Activated naive CD8-positive, alpha-beta T cell treated with anti-CD3 and anti-CD28 coated beads, Interleukin-2, amount 50 U/mL, for 24 hours (primary cell): ENCODE measurements around the gene GKAP1.
A peak's percentile ranks its signal among the peaks of the same experiment; 100 is the strongest.
"Not testable (repeated sequence)": the region's sequence is repeated elsewhere in the genome, so short reads cannot be mapped to it uniquely, and the experiment has no call there.

Experiments used
- ATAC-seq: fragments of 150-1000 bp; cut with Tn5 transposase; one replicate; pipeline ENCODE4 v1.10.0; 2021
- DNase-seq: peaks from one replicate; pipeline ENCODE4 v3.0.0; 2021
- H3K27ac Mint-ChIP-seq: one replicate; pipeline ENCODE4 v1.8.0; 2021; ENCODE audit warnings: mild to moderate bottlenecking, mixed read lengths
- H3K27me3 Mint-ChIP-seq: one replicate; pipeline ENCODE4 v1.8.0; 2021; ENCODE audit warnings: mixed read lengths
- H3K36me3 Mint-ChIP-seq: one replicate; pipeline ENCODE4 v1.8.0; 2021; ENCODE audit warnings: low read depth, mixed read lengths
- H3K4me1 Mint-ChIP-seq: one replicate; pipeline ENCODE4 v1.8.0; 2021; ENCODE audit warnings: mixed read lengths
- H3K4me3 Mint-ChIP-seq: one replicate; pipeline ENCODE4 v1.8.0; 2021; ENCODE audit warnings: mild to moderate bottlenecking, moderate library complexity, mixed read lengths
- H3K9me3 Mint-ChIP-seq: one replicate; pipeline ENCODE4 v1.8.0; 2021; ENCODE audit warnings: mixed read lengths

GKAP1 gene

DNA sequence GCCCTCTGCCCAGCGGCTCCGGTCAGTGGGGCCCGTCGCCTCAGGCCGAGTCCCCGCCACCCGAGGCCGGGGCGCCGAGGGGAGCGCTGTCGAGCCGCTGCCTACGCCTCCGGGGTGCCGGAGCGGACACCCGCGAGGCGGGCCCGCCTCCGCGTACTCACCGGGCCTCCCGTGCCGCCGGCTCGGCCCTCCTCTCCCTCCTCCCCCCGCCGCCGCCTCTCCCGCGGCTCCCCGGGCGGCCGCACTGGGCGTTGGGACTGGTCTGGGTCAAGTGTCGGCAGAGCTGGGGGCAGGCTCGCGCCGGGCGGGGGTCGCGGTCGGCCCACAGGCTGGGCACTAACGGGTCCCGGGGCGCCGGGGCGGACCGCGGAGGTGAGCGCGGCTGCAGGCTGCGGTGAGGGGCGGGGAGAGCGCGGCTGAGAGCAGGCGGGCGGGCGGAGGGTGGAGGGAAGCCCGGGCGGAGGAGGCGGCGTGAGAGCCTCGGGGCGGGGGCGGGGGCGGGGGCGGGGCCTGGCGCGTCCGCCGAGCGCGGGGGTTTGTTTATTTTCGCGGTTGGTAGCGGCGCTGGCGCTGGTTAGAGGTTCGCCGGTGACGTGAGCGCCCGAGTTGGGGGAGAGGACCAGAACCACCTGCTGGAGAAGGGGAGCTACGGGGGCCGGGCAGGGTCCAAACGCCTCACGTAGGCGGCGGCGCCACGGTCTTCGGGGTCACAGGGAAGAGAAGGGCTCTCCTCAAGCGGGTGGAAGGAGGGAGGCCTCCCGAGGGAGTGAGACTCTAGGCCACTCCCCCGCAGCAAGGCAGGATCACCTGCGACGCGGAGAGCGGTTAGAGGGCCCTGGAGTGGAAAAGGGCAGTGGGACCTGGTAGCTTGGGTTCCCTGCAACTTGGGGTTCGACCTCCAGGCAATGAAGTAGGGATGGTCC is at the start of gene GKAP1:
GKAP1 (minus strand) TSS at position 414 of the 923 bp plus-strand sequence. CDS start 11,252 bp downstream, outside the sequence.
- not testable (repeated sequence) for H3K27me3 Mint-ChIP-seq, H3K9me3 Mint-ChIP-seq, H3K36me3 Mint-ChIP-seq, H3K4me1 Mint-ChIP-seq
- DNase-seq (peak; percentile 69), ATAC-seq (peak; percentile 74)
- Mint-ChIP-seq H3K27ac (peak within 1 kb of the TSS; percentile 72), H3K4me3 (peak within 1 kb of the TSS; percentile 81)

GRCh38 chr9:83849895-83850294 is 32.3 kb upstream of the GKAP1 start:
- H3K27ac Mint-ChIP-seq, H3K4me1 Mint-ChIP-seq, H3K27me3 Mint-ChIP-seq, H3K9me3 Mint-ChIP-seq, H3K4me3 Mint-ChIP-seq, H3K36me3 Mint-ChIP-seq, DNase-seq, ATAC-seq: not testable (repeated sequence)

DNA sequence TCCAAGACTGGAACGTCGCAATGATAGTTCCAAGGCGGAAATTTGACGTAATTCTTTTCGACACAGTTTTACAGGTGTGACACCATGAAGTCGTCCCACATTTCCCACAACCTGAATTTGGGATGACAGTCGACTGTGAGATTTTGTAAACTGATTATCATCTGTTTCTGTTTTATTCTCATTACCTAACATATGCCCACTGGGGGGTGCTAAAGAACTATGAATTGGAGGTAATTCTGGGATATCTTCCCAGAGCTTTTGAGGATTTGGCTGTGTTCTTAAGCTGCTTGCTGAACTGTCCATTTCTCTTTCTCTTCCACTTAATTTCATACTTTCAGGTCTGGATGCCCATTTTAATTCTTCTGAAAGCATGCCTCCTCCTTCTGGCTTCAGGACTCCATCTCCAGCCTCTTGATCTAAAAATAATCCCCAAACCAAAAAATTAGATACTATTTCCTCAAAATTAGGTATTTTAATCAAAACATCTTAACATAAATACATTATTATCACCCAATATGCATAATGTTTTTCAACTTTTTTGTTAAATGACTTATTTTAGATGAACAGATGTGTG is 19.6 kb upstream of the GKAP1 start:
- not testable (repeated sequence) for H3K4me1 Mint-ChIP-seq, H3K27me3 Mint-ChIP-seq, H3K4me3 Mint-ChIP-seq, H3K36me3 Mint-ChIP-seq, H3K27ac Mint-ChIP-seq, DNase-seq, H3K9me3 Mint-ChIP-seq, ATAC-seq

DNA sequence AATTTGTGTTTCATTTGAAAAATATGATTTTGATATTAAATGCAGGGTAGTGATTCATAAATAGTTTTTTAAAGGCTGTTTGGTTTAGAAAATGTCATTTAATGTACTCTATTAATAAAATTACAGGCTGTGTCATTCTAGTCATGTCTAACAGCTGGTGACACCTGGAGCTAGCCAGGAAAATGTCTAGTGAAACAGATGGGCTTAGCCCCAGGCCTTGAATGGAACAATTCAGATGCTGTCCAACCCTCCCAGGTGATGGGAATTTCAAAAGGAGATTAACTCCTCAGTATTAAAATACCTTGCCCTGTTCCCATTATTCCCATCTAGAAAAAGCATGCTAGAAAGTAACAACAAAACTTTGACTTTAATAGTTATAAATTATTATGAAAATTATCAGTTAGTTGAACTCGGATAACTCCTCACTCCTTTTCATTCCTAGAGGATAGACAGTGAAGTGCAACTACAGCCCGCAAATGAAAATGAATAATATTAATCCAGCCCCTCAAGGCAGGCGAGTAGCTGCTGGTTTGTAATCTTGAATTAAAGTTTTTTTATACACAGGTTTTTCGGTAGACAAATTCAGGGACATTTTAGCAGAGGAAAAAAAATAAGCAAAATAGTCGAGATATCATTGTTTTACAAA is 13.0 kb upstream of the GKAP1 start:
- not testable (repeated sequence) for H3K27ac Mint-ChIP-seq, H3K27me3 Mint-ChIP-seq, H3K4me1 Mint-ChIP-seq, H3K36me3 Mint-ChIP-seq, ATAC-seq, DNase-seq, H3K4me3 Mint-ChIP-seq, H3K9me3 Mint-ChIP-seq

DNA sequence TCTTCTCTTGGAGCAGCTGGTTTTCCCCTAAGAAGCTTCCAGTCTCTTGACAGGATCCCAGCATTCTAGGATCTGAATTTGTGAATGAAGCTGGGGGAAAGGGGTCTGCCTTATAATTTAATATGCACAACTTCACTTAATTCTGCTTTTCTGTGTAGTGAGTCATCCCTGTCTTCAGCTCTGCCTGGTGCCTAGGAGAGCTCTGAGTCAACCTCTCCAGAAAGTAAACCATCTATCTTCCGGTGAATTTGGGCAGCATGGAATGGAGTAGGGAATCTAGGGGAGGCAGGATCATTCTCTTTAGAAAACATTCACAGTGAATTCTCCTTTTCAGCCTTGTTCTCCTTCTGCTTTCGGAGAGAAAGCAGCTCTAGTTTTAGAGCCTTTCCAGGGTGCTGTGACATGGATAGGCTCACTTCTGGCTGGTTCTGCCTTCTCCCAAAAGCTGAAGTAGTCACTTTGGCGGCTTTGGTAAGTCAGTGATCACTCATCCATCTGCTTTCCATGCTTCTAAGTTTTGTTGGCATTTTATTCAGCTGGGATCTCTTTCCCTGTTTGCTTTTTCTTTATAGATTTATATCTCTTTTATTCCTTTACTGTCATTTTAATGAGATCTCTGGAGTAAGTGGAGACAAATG is 7.5 kb upstream of the GKAP1 start:
- not testable (repeated sequence) for H3K27me3 Mint-ChIP-seq, H3K27ac Mint-ChIP-seq, DNase-seq, H3K4me1 Mint-ChIP-seq, H3K36me3 Mint-ChIP-seq, H3K4me3 Mint-ChIP-seq, H3K9me3 Mint-ChIP-seq
- peak; percentile 54 for ATAC-seq

GRCh38 chr9:83817011-83817355 is 586 bp downstream of the GKAP1 start:
- H3K27me3 Mint-ChIP-seq, H3K4me1 Mint-ChIP-seq, H3K9me3 Mint-ChIP-seq, H3K36me3 Mint-ChIP-seq, ATAC-seq: not testable (repeated sequence)
- H3K27ac Mint-ChIP-seq: peak overlapping the region; percentile 72
- peak overlapping the region; percentile 81 for H3K4me3 Mint-ChIP-seq
- DNase-seq: peak; percentile 40

GRCh38 chr9:83815120-83815519 is 2.4 kb downstream of the GKAP1 start:
- H3K9me3 Mint-ChIP-seq, H3K27me3 Mint-ChIP-seq, H3K4me3 Mint-ChIP-seq, ATAC-seq, H3K36me3 Mint-ChIP-seq, DNase-seq, H3K27ac Mint-ChIP-seq, H3K4me1 Mint-ChIP-seq: not testable (repeated sequence)

GRCh38 chr9:83809213-83809612 is 8.4 kb downstream of the GKAP1 start:
- not testable (repeated sequence) for ATAC-seq, H3K9me3 Mint-ChIP-seq, H3K4me1 Mint-ChIP-seq, DNase-seq, H3K36me3 Mint-ChIP-seq, H3K4me3 Mint-ChIP-seq, H3K27ac Mint-ChIP-seq, H3K27me3 Mint-ChIP-seq

GRCh38 chr9:83804454-83804853 is 13.1 kb downstream of the GKAP1 start:
- not testable (repeated sequence) for H3K4me1 Mint-ChIP-seq, H3K27me3 Mint-ChIP-seq, ATAC-seq, H3K27ac Mint-ChIP-seq, H3K4me3 Mint-ChIP-seq, DNase-seq, H3K36me3 Mint-ChIP-seq, H3K9me3 Mint-ChIP-seq

DNA sequence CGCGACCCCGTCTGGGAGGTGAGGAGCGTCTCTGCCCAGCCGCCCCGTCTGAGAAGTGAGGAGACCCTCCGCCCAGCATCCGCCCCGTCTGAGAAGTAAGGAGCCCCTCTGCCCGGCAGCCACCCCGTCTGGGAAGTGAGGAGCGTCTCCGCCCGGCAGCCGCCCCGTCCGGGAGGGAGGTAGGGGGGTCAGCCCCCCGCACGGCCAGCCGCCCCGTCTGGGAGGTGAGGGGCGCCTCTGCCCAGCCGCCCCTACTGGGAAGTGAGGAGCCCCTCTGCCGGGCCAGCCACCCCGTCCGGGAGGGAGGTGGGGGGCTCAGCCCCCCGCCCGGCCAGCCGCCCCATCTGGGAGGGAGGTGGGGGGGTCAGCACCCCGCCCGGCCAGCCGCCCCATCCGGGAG is 13.6 kb downstream of the GKAP1 start:
- H3K36me3 Mint-ChIP-seq, H3K9me3 Mint-ChIP-seq, H3K27ac Mint-ChIP-seq, H3K4me1 Mint-ChIP-seq, H3K4me3 Mint-ChIP-seq, ATAC-seq, DNase-seq, H3K27me3 Mint-ChIP-seq: not testable (repeated sequence)

GRCh38 chr9:83800236-83801033 is 17.1 kb downstream of the GKAP1 start:
- Mint-ChIP-seq H3K4me1 (no peaks in the 10 kb centered on the region), H3K9me3 (no peaks in the 10 kb centered on the region), H3K36me3 (peaks cover 5% of the 10 kb centered on the region), H3K27me3 (no peaks in the 10 kb centered on the region), H3K27ac (no peak overlapping the region), H3K4me3 (no peak overlapping the region)
- DNase-seq (no peak), ATAC-seq (no peak)

- H3K36me3 Mint-ChIP-seq: peaks cover 3% of the 10 kb centered on the region
- H3K9me3 Mint-ChIP-seq: no peaks in the 10 kb centered on the region
- H3K27ac Mint-ChIP-seq: no peak overlapping the region
- H3K4me1 Mint-ChIP-seq: no peaks in the 10 kb centered on the region
- H3K27me3 Mint-ChIP-seq: no peaks in the 10 kb centered on the region
- no peak overlapping the region for H3K4me3 Mint-ChIP-seq
- DNase-seq (no peak), ATAC-seq (no peak)
Observed at GRCh38 chr9:83794051-83794450, 23.5 kb downstream of the GKAP1 start.

DNA sequence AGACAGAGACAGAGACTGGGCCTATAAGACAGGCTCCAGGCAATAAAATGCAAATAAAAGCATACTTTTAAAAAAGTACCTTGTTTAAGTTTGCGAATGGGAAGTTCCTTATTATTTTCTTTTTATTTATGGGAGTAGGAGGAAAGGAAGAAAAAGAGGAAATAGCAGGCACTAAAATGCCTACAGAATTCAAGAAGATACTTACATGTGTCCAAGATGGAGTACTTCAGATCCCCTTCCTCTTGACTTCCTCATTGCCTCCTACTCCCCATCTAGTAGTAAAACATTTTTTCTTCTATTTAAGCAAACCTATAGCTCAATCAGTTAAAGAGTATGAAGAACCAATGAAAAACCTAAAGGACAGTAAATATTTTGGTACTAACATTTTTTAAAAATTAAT is 24.8 kb downstream of the GKAP1 start:
- peaks cover 2% of the 10 kb centered on the region for H3K36me3 Mint-ChIP-seq
- no peaks in the 10 kb centered on the region for H3K4me1 Mint-ChIP-seq
- no peak overlapping the region for H3K4me3 Mint-ChIP-seq
- no peak for ATAC-seq
- no peaks in the 10 kb centered on the region for H3K27me3 Mint-ChIP-seq
- no peak for DNase-seq
- H3K27ac Mint-ChIP-seq: no peak overlapping the region
- H3K9me3 Mint-ChIP-seq: no peaks in the 10 kb centered on the region

GRCh38 chr9:83778164-83778563 is 39.4 kb downstream of the GKAP1 start:
- Mint-ChIP-seq H3K36me3 (peaks cover 4% of the 10 kb centered on the region), H3K4me3 (no peak overlapping the region), H3K4me1 (no peaks in the 10 kb centered on the region), H3K27me3 (no peaks in the 10 kb centered on the region), H3K9me3 (no peaks in the 10 kb centered on the region), H3K27ac (no peak overlapping the region)
- DNase-seq (no peak), ATAC-seq (no peak)
